ENCODE measurements around the gene SEPTIN2. TPM values are rescaled to one million over a fixed set of nuclear protein-coding genes. Genes with fewer than 3 reads are reported as not detected.
"Not testable (repeated sequence)": the region's sequence is repeated elsewhere in the genome, so short reads cannot be mapped to it uniquely, and the experiment has no call there.

Gene SEPTIN2
- total and polyA plus RNA-seq, 2 experiments from 2014 or later, result 227 to 393 TPM

GRCh38 chr2:241318830-241319229 lies 3.1 kb downstream of the SEPTIN2 start:
- Histone ChIP-seq H3K4me1 (ENCODE audit: insufficient read depth) (peaks cover 51% of the 10 kb centered on the region), H4K20me1 (replicated peaks; ENCODE audit: insufficient read depth) (peaks cover 61% of the 10 kb centered on the region), H3K4me3 (peak overlapping the region; percentile 84; the same call in 1 of the 2 replicates), H3K4me2 (peak overlapping the region; percentile 84), H3K79me2 (replicated peaks; ENCODE audit: insufficient read depth) (peaks cover 90% of the 10 kb centered on the region)
- H3K27me3 ChIP-seq (ENCODE audit: insufficient read depth); H3K27ac ChIP-seq (ENCODE audit: low read depth); H3K9me2 ChIP-seq (ENCODE audit: insufficient read depth); H3F3A ChIP-seq (replicated peaks; ENCODE audit: low read depth); H3K36me3 ChIP-seq (ENCODE audit: insufficient read depth); ATAC-seq; H2AFZ ChIP-seq; DNase-seq (ENCODE audit: low spot score); H3K27me3 Mint-ChIP-seq (ENCODE audit: insufficient read depth, low read depth, poor library complexity); H3K9me3 Mint-ChIP-seq; H3K27ac Mint-ChIP-seq: not testable (repeated sequence)
- Mint-ChIP-seq H3K36me3 (ENCODE audit: low read depth) (peaks cover 24% of the 10 kb centered on the region), H3K4me1 (peaks cover 42% of the 10 kb centered on the region), H3K4me3 (peak overlapping the region; percentile 99)

- H3K36me3 ChIP-seq (ENCODE audit: insufficient read depth), result no peaks in the 10 kb centered on the region
- H3K4me3 ChIP-seq, result peak overlapping the region; percentile 84; the same call in 1 of the 2 replicates
- H3K27ac ChIP-seq (ENCODE audit: low read depth), result peak overlapping the region; percentile 22; the same call in 1 of the 2 replicates
- no peak for TF ChIP-seq EZH2 (IDR thresholded peaks at IDR 0.05; ENCODE audit: low read depth, unreplicated experiment)
- TF ChIP-seq ZNF331 (CRISPR knock-in tag; IDR thresholded peaks at IDR 0.05; ENCODE audit: low read depth), result no peak
- TF ChIP-seq ZNF114 (CRISPR knock-in tag; IDR thresholded peaks at IDR 0.05), result no peak
- TF ChIP-seq CREB1 (CRISPR knock-in tag; IDR thresholded peaks at IDR 0.05; ENCODE audit: low read depth), result no peak
- TF ChIP-seq STAT1 (IDR thresholded peaks at IDR 0.05; ENCODE audit: unreplicated experiment), result no peak
- no peak for TF ChIP-seq EZH2phosphoT487 (IDR thresholded peaks at IDR 0.05; ENCODE audit: unreplicated experiment)
- TF ChIP-seq CTCF (conservative IDR thresholded peaks at IDR 0.05; ENCODE audit: low read depth in 2 of 2), result no peak
- no peak for TF ChIP-seq JUNB (IDR thresholded peaks at IDR 0.05; ENCODE audit: unreplicated experiment)
- TF ChIP-seq POLR2AphosphoS5 (IDR thresholded peaks at IDR 0.05; ENCODE audit: low read depth), result no peak
- no peak for TF ChIP-seq ETS1 (IDR thresholded peaks at IDR 0.05)
- TF ChIP-seq ZNF462 (CRISPR knock-in tag; IDR thresholded peaks at IDR 0.05), result no peak
- no peak for TF ChIP-seq NANOG (IDR thresholded peaks at IDR 0.05; ENCODE audit: borderline replicate concordance)
These were observed 4.7 kb downstream of the SEPTIN2 start for GRCh38 chr2:241320394-241320793.

More at GRCh38 chr2:241320394-241320793, 4.7 kb downstream of the SEPTIN2 start:
- H3K27ac Mint-ChIP-seq, result no peak overlapping the region
- no peak for ATAC-seq
- H3K27me3 Mint-ChIP-seq (ENCODE audit: insufficient read depth, low read depth, poor library complexity), result peaks cover 4% of the 10 kb centered on the region
- Histone ChIP-seq H3F3A (replicated peaks; ENCODE audit: low read depth) (no peaks in the 10 kb centered on the region), H3K4me1 (ENCODE audit: insufficient read depth) (peaks cover 46% of the 10 kb centered on the region), H3K79me2 (replicated peaks; ENCODE audit: insufficient read depth) (peaks cover 94% of the 10 kb centered on the region), H3K27me3 (ENCODE audit: insufficient read depth) (no peaks in the 10 kb centered on the region), H4K20me1 (replicated peaks; ENCODE audit: insufficient read depth) (peaks cover 75% of the 10 kb centered on the region), H3K9me2 (ENCODE audit: insufficient read depth) (no peaks in the 10 kb centered on the region), H3K4me2 (peak overlapping the region; percentile 38), H2AFZ (no peak overlapping the region)
- H3K4me1 Mint-ChIP-seq, result peaks cover 41% of the 10 kb centered on the region
- H3K36me3 Mint-ChIP-seq (ENCODE audit: low read depth), result peaks cover 34% of the 10 kb centered on the region
- H3K4me3 Mint-ChIP-seq, result peak overlapping the region; percentile 3; the same call in 1 of the 3 replicates
- no peaks in the 10 kb centered on the region for H3K9me3 Mint-ChIP-seq
- DNase-seq (ENCODE audit: low spot score), result no peak

Data from GM23338 (cell line).